K562 (cell line): ENCODE data around the gene CBX8. TPM values are rescaled to one million over a fixed set of nuclear protein-coding genes. Genes with fewer than 3 reads are reported as not detected.

Experiments used
- ATAC-seq: fragments of 200-7000 bp; cut with Tn5 transposase; 3 replicates; pipeline ENCODE4 v1.9.1; 2020; ENCODE audit warnings: moderate library complexity
- BruUV-seq: library from RNA; stranded (reverse); fragments of 400-500 nt; replicated peaks from 2 replicates; lab custom pipeline; 2021; lab: Mats Ljungman, UMichigan
- CTCF ChIA-PET: fragments of 300-600 bp; formaldehyde crosslinking; extraction: SDS; loops from one replicate; lab custom pipeline; 2021; ENCODE audit warnings: low intra/inter-chr PET ratio; lab: Yijun Ruan, JAX
- POLR2A ChIA-PET: fragments of 300-600, 350-650 bp; sonication (Branson Sonifier 250); formaldehyde crosslinking; extraction: SDS; loops from one replicate; lab custom pipeline; 2021; ENCODE audit warnings: antibody characterized with exemption, inconsistent platforms; lab: Yijun Ruan, JAX
- DNase-seq, 4 experiments: peaks; one replicate each; pipeline versions ENCODE4 v3.0.0 to v3.0.0-alpha.2; 2011 to 2018; ENCODE audit warnings: low spot score in 3 of 4, mixed read lengths in 3 of 4; ENCODE audit errors: extremely low read depth in 1 of 4
- FAIRE-seq: peaks from 2 replicates; lab custom pipeline; 2011; peaks lifted over from hg19 to GRCh38; lab: Jason Lieb, UNC
- H2AFZ ChIP-seq: 2 replicates; pipeline ENCODE4 v1.6.0; 2011; ENCODE audit warnings: low read depth, low read length, control low read depth, inconsistent platforms
- H3K27ac ChIP-seq: fragments of 200-600 bp; 3 replicates; pipeline ENCODE4 v1.8.0; 2011; ENCODE audit warnings: low read depth, mild to moderate bottlenecking, control low read depth, inconsistent platforms, low read length, moderate library complexity, mixed read lengths; ENCODE audit errors: extremely low read depth
- H3K27me3 ChIP-seq, 2 experiments: fragments of 300-600 bp in 1 of 2; 2 replicates in 1 of 2; 3 replicates in 1 of 2; pipeline versions ENCODE4 v1.6.0 to v1.8.0; 2011; ENCODE audit warnings: inconsistent platforms in 2 of 2, low read length in 2 of 2, mild to moderate bottlenecking in 1 of 2, mixed read lengths in 1 of 2, moderate library complexity in 1 of 2; ENCODE audit not compliant: control insufficient read depth in 2 of 2, insufficient read depth in 2 of 2
- H3K36me3 ChIP-seq: fragments of 300-600 bp; 3 replicates; pipeline ENCODE4 v1.8.0; 2011; ENCODE audit warnings: mild to moderate bottlenecking, low read length, inconsistent platforms; ENCODE audit not compliant: control insufficient read depth, insufficient read depth
- H3K4me1 ChIP-seq, 2 experiments: fragments of 200-600 bp in 1 of 2; replicated peaks in 1 of 2; 2 replicates in 1 of 2; 3 replicates in 1 of 2; pipeline versions ENCODE4 v1.5.1 to v1.8.0; 2011; ENCODE audit warnings: inconsistent platforms in 2 of 2, low read length in 2 of 2, mild to moderate bottlenecking in 1 of 2, mixed read lengths in 1 of 2, moderate library complexity in 1 of 2; ENCODE audit not compliant: control insufficient read depth in 2 of 2, insufficient read depth in 2 of 2
- H3K4me2 ChIP-seq: 2 replicates; pipeline ENCODE4 v1.6.1; 2011; ENCODE audit warnings: low read length, control low read depth, inconsistent platforms, mixed read lengths; ENCODE audit not compliant: insufficient read depth
- H3K4me3 ChIP-seq: fragments of 200-600 bp; sonication (generic), shearing (Covaris generic); 2 replicates; pipeline ENCODE4 v1.5.1; 2016; ENCODE audit warnings: control low read depth, inconsistent platforms
- H3K79me2 ChIP-seq: fragments of 200-600 bp; 3 replicates; pipeline ENCODE4 v1.8.0; 2011; ENCODE audit warnings: low read length, inconsistent platforms; ENCODE audit not compliant: control insufficient read depth, insufficient read depth
- H3K9ac ChIP-seq, 2 experiments: 2 replicates each; pipeline versions ENCODE4 v1.6.0 to v1.6.1; 2011; ENCODE audit warnings: low read depth in 2 of 2, low read length in 2 of 2, control low read depth in 1 of 2, inconsistent platforms in 1 of 2, mild to moderate bottlenecking in 1 of 2, mixed read lengths in 1 of 2; ENCODE audit not compliant: insufficient read depth in 1 of 2
- H3K9me1 ChIP-seq: one replicate; pipeline ENCODE4 v1.6.0; 2011; ENCODE audit warnings: inconsistent platforms, mild to moderate bottlenecking, low read length, moderate library complexity; ENCODE audit not compliant: control insufficient read depth, insufficient read depth
- H3K9me3 ChIP-seq: replicated peaks from 2 replicates; pipeline ENCODE4 v1.5.1; 2011; ENCODE audit warnings: low read depth, low read length, inconsistent platforms; ENCODE audit not compliant: control insufficient read depth, insufficient read depth
- H4K20me1 ChIP-seq: replicated peaks from 2 replicates; pipeline ENCODE4 v1.6.1; 2011; ENCODE audit warnings: low read length, inconsistent platforms, mixed read lengths; ENCODE audit not compliant: control insufficient read depth, insufficient read depth
- FOXP1 ChIP-seq: sonication (generic); formaldehyde crosslinking; IDR thresholded peaks from 2 replicates; pipeline ENCODE4 v1.8.0; 2022; ENCODE audit warnings: mild to moderate bottlenecking, missing genetic modification reagents
- IRF2 ChIP-seq: sonication (generic); formaldehyde crosslinking; IDR thresholded peaks from 2 replicates; pipeline ENCODE4 v1.8.1; 2022; ENCODE audit warnings: mild to moderate bottlenecking, missing genetic modification reagents
- JUNB ChIP-seq: fragments of 450-650 bp; formaldehyde crosslinking; conservative IDR thresholded peaks from 2 replicates; pipeline ENCODE4 v1.4.0; 2020; ENCODE audit warnings: mild to moderate bottlenecking
- KDM1A ChIP-seq, 2 experiments: fragments of 450-650 bp; IDR thresholded peaks; 2 replicates each; pipeline ENCODE4 v1.6.1; 2016; ENCODE audit warnings: mild to moderate bottlenecking in 2 of 2
- L3MBTL2 ChIP-seq: fragments of 450-650 bp; IDR thresholded peaks from 2 replicates; pipeline ENCODE4 v1.6.1; 2016; ENCODE audit warnings: mild to moderate bottlenecking, moderate library complexity
- RB1 ChIP-seq: fragments of 450-650 bp; IDR thresholded peaks from 2 replicates; pipeline ENCODE4 v1.6.1; 2017; ENCODE audit warnings: low read depth, mild to moderate bottlenecking
- SMAD3 ChIP-seq: fragments of 450-650 bp; formaldehyde crosslinking; conservative IDR thresholded peaks from 2 replicates; pipeline ENCODE4 v1.4.0; 2020; ENCODE audit warnings: mild to moderate bottlenecking
- SP1 ChIP-seq: sonication (generic); formaldehyde crosslinking; IDR thresholded peaks from 2 replicates; pipeline ENCODE4 v1.8.1; 2022; ENCODE audit warnings: mild to moderate bottlenecking, missing genetic modification reagents
- ZBTB1 ChIP-seq: sonication (generic); formaldehyde crosslinking; IDR thresholded peaks from 2 replicates; pipeline ENCODE4 v1.8.1; 2023; ENCODE audit warnings: missing genetic modification reagents, low read depth, mild to moderate bottlenecking, borderline replicate concordance
- ZBTB7A ChIP-seq: IDR thresholded peaks from 2 replicates; pipeline ENCODE4 v1.6.1; 2011; ENCODE audit warnings: low read depth, mild to moderate bottlenecking, low read length, moderate library complexity, borderline replicate concordance; ENCODE audit not compliant: control insufficient read depth
- ZNF134 ChIP-seq: fragments of 250-450 bp; sonication (Bioruptor Pico); conservative IDR thresholded peaks from 2 replicates; pipeline ENCODE4 v1.4.0; 2020
- ZNF699 ChIP-seq: fragments of 250-450 bp; sonication (Bioruptor Pico); IDR thresholded peaks from 2 replicates; pipeline ENCODE4 v1.8.0; 2021; ENCODE audit warnings: mild to moderate bottlenecking, moderate library complexity; ENCODE audit not compliant: insufficient replicate concordance
- WGBS: fragments of 100-300 bp; shearing (Covaris generic); methylation state at CpG from one replicate; pipeline ENCODE4 v1.1.6; 2016; ENCODE audit warnings: low coverage, mixed read lengths; ENCODE audit not compliant: insufficient coverage; ENCODE audit errors: missing lambda C conversion rate; 5-methylcytosine and 5-hydroxymethylcytosine counted together
- in situ Hi-C: fragments of 300-500 bp; cut with MboI; formaldehyde crosslinking; loops from 4 replicates; pipeline ENCODE4 v1.15.0; 2018; ENCODE audit warnings: inconsistent platforms, mixed read lengths
- intact Hi-C: fragments of 100-400 bp; cut with micrococcal nuclease; formaldehyde crosslinking; loops from 2 replicates; pipeline ENCODE4 v1.14.2; 2022
- polyA plus RNA-seq, 8 experiments: library from polyadenylated mRNA; depleted of rRNA in 4 of 8; stranded (reverse) in 5 of 8; unstranded in 3 of 8; fragments of >200 nt; fragmentation: Nextera tagmentation in 2 of 8; fragmentation: Illumina TruSeq in 1 of 8; extraction: Ambion mirVana in 2 of 8; extraction: Trizol in 1 of 8; gene quantifications; 2 replicates each; pipeline versions ENCODE4 v1.2.1 to v1.2.3, GENCODE V29; 2011 to 2014; ENCODE audit warnings: inconsistent platforms in 1 of 8, missing spikeins in 1 of 8
- total RNA-seq, 7 experiments: library from RNA; depleted of rRNA in 6 of 7; stranded (reverse); fragments of >200 nt in 6 of 7; fragmentation: Illumina TruSeq in 2 of 7; extraction: Trizol in 2 of 7; gene quantifications; 2 replicates each; pipeline versions ENCODE4 v1.2.1 to v1.2.3, GENCODE V29; 2011 to 2021; ENCODE audit warnings: low replicate concordance in 1 of 7
- TF ChIP-seq, protein P1 (sequence below), 3 experiments: IDR thresholded peaks in 2 of 3; conservative IDR thresholded peaks in 1 of 3; 2 replicates each; pipeline ENCODE4 v1.5.1; 2011 to 2012; ENCODE audit warnings: low read length in 3 of 3, mild to moderate bottlenecking in 3 of 3, control low read depth in 2 of 3, improper control_type of control experiment in 1 of 3, inconsistent platforms in 1 of 3, low read depth in 1 of 3, mixed read lengths in 1 of 3, moderate library complexity in 1 of 3; ENCODE audit not compliant: insufficient read depth in 2 of 3
- TF ChIP-seq, protein P2 (sequence below): sonication (generic); formaldehyde crosslinking; IDR thresholded peaks from 2 replicates; pipeline ENCODE4 v1.9.0; 2022; ENCODE audit warnings: mild to moderate bottlenecking, missing genetic modification reagents
- TF ChIP-seq, protein P3 (sequence below), 2 experiments: fragments of 450-650 bp; conservative IDR thresholded peaks; 2 replicates each; pipeline ENCODE4 v1.6.1; 2017; ENCODE audit warnings: mild to moderate bottlenecking in 2 of 2, moderate library complexity in 2 of 2
- TF ChIP-seq, protein P4 (sequence below): fragments of 450-650 bp; IDR thresholded peaks from 2 replicates; pipeline ENCODE4 v1.6.1; 2014; ENCODE audit warnings: low read depth, mild to moderate bottlenecking, moderate library complexity, borderline replicate concordance

CBX8 gene
- total and polyA plus RNA-seq, 9 of the 15 experiments (the other 6 are each of a cell fraction or from before 2014, with no cell fraction given): 0.08 to 11.9 (median 2.6) TPM

GRCh38 chr17:79777120-79777893 is 19.6 kb downstream of the CBX8 start:
- DNase-seq: peak in 3 of 4 experiments; percentile 31 to 88 (median 87)
- H2AFZ ChIP-seq: peak overlapping the region; percentile 88
- H3K9me3 ChIP-seq: no peaks in the 10 kb centered on the region
- intact Hi-C loops: loop anchor here (5.0 kb wide), 1 partner anchor 35 kb away; no protein-coding TSS in a partner anchor
- ChIA-PET POLR2A (interaction anchor here (0.6 to 1.7 kb wide), 14 partner anchors 10 to 368 kb away, joined by 3 to 11 read pairs (median 4); no protein-coding TSS in a partner anchor), CTCF (interaction anchor here (0.6 to 2.1 kb wide), 4 partner anchors 31 to 768 kb away, joined by 3 to 8 read pairs (median 6); no protein-coding TSS in a partner anchor)
- H3K36me3 ChIP-seq: peaks cover 28% of the 10 kb centered on the region
- in situ Hi-C loops: no loop called here
- H3K4me1 ChIP-seq: peaks cover 23 to 40% of the 10 kb centered on the region in 2 experiments
- H3K79me2 ChIP-seq: peaks cover 19% of the 10 kb centered on the region
- no peaks in the 10 kb centered on the region for H3K9me1 ChIP-seq
- H4K20me1 ChIP-seq: no peaks in the 10 kb centered on the region
- H3K4me3 ChIP-seq: peak overlapping the region; percentile 46
- H3K4me2 ChIP-seq: peak overlapping the region; percentile 75
- ATAC-seq: peak; percentile 84
- peaks cover 0 to 2% of the 10 kb centered on the region in 2 experiments; a peak in 1 of 5 replicates for H3K27me3 ChIP-seq
- FAIRE-seq: no peak
- BruUV-seq: TSS peak; percentile 62
- peak overlapping the region; percentile 77 for H3K27ac ChIP-seq
- H3K9ac ChIP-seq: peak overlapping the region; percentile 74 to 86
- 6% methylated on average over 38 of the region's 51 CpGs for WGBS
- TF ChIP-seq, protein P1, sequence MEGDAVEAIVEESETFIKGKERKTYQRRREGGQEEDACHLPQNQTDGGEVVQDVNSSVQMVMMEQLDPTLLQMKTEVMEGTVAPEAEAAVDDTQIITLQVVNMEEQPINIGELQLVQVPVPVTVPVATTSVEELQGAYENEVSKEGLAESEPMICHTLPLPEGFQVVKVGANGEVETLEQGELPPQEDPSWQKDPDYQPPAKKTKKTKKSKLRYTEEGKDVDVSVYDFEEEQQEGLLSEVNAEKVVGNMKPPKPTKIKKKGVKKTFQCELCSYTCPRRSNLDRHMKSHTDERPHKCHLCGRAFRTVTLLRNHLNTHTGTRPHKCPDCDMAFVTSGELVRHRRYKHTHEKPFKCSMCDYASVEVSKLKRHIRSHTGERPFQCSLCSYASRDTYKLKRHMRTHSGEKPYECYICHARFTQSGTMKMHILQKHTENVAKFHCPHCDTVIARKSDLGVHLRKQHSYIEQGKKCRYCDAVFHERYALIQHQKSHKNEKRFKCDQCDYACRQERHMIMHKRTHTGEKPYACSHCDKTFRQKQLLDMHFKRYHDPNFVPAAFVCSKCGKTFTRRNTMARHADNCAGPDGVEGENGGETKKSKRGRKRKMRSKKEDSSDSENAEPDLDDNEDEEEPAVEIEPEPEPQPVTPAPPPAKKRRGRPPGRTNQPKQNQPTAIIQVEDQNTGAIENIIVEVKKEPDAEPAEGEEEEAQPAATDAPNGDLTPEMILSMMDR (IDR thresholded peaks at IDR 0.05 in 2 of 3, conservative IDR thresholded peaks at IDR 0.05 in 1 of 3; ENCODE audit: insufficient read depth in 2 of 3, low read depth in 1 of 3, low read length in 3 of 3): peak; percentile 51 to 69 (median 57); a peak in 5 of 6 replicates
- TF ChIP-seq JUNB (CRISPR knock-in tag): no peak
- TF ChIP-seq, protein P2, sequence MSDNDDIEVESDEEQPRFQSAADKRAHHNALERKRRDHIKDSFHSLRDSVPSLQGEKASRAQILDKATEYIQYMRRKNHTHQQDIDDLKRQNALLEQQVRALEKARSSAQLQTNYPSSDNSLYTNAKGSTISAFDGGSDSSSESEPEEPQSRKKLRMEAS (CRISPR knock-in tag): peak; percentile 80
- 0 out of 4 replicates have a peak, but pooled peaks of 1 of the 2 experiments have one; percentile 14 for TF ChIP-seq KDM1A (IDR thresholded peaks at IDR 0.05)
- peak; percentile 80 for TF ChIP-seq RB1
- TF ChIP-seq, protein P3, sequence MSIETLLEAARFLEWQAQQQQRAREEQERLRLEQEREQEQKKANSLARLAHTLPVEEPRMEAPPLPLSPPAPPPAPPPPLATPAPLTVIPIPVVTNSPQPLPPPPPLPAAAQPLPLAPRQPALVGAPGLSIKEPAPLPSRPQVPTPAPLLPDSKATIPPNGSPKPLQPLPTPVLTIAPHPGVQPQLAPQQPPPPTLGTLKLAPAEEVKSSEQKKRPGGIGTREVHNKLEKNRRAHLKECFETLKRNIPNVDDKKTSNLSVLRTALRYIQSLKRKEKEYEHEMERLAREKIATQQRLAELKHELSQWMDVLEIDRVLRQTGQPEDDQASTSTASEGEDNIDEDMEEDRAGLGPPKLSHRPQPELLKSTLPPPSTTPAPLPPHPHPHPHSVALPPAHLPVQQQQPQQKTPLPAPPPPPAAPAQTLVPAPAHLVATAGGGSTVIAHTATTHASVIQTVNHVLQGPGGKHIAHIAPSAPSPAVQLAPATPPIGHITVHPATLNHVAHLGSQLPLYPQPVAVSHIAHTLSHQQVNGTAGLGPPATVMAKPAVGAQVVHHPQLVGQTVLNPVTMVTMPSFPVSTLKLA (conservative IDR thresholded peaks at IDR 0.05): peak; percentile 55 to 72
- TF ChIP-seq L3MBTL2: peak; percentile 79
- TF ChIP-seq, protein P4, sequence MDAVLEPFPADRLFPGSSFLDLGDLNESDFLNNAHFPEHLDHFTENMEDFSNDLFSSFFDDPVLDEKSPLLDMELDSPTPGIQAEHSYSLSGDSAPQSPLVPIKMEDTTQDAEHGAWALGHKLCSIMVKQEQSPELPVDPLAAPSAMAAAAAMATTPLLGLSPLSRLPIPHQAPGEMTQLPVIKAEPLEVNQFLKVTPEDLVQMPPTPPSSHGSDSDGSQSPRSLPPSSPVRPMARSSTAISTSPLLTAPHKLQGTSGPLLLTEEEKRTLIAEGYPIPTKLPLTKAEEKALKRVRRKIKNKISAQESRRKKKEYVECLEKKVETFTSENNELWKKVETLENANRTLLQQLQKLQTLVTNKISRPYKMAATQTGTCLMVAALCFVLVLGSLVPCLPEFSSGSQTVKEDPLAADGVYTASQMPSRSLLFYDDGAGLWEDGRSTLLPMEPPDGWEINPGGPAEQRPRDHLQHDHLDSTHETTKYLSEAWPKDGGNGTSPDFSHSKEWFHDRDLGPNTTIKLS: no peak
- TF ChIP-seq ZBTB7A: peak; percentile 96
- TF ChIP-seq SMAD3 (CRISPR knock-in tag): no peak
- 0 out of 2 replicates have a peak, but pooled peaks have one; percentile 38 for TF ChIP-seq FOXP1 (CRISPR knock-in tag)
- peak; percentile 68 for TF ChIP-seq SP1 (CRISPR knock-in tag)
- no peak for TF ChIP-seq IRF2 (CRISPR knock-in tag)
- no peak for TF ChIP-seq ZBTB1 (CRISPR knock-in tag)
- no peak for TF ChIP-seq ZNF699 (CRISPR knock-in tag)
- no peak for TF ChIP-seq ZNF134 (CRISPR knock-in tag)
